SK-N-SH (cell line): Measurements from ENCODE around the gene PARD3B. TPM values are rescaled to one million over a fixed set of nuclear protein-coding genes. Genes with fewer than 3 reads are reported as not detected.

Source experiments
- CTCF ChIA-PET: fragments of 300-600, 350-600 bp; formaldehyde crosslinking; extraction: SDS; loops from one replicate; lab custom pipeline; 2021; lab: Yijun Ruan, JAX
- POLR2A ChIA-PET: fragments of 350-600 bp; sonication (Branson Sonifier 250); formaldehyde crosslinking; extraction: SDS; loops from one replicate; lab custom pipeline; 2020; ENCODE audit warnings: antibody characterized with exemption, inconsistent platforms; lab: Yijun Ruan, JAX
- DNase-seq: peaks from one replicate; pipeline ENCODE4 v3.0.0; 2012
- H2AFZ ChIP-seq: fragments of 200-600 bp; sonication (generic); 2 replicates; pipeline ENCODE4 v1.8.1; 2016; ENCODE audit warnings: antibody characterized with exemption, mild to moderate bottlenecking, low read depth
- H3F3A ChIP-seq: fragments of 200-600 bp; sonication (generic); replicated peaks from 2 replicates; pipeline ENCODE3; 2016; ENCODE audit warnings: antibody characterized with exemption, mild to moderate bottlenecking; ENCODE audit not compliant: insufficient read depth
- H3K27ac ChIP-seq, 2 experiments: fragments of 200-500 bp in 1 of 2; fragments of 200-600 bp in 1 of 2; sonication (Bioruptor generic) in 1 of 2; sonication (generic), shearing (Covaris generic) in 1 of 2; 2 replicates each; pipeline versions ENCODE4 v1.5.1 to v1.6.1; 2014 to 2016; ENCODE audit warnings: low read depth in 2 of 2, inconsistent platforms in 1 of 2, low read length in 1 of 2, mild to moderate bottlenecking in 1 of 2, mixed read lengths in 1 of 2
- H3K27me3 ChIP-seq: fragments of 200-600 bp; sonication (generic), shearing (Covaris generic); 2 replicates; pipeline ENCODE4 v1.6.1; 2016; ENCODE audit warnings: mixed run types; ENCODE audit not compliant: insufficient read depth
- H3K36me3 ChIP-seq, 2 experiments: fragments of 200-500 bp in 1 of 2; fragments of 200-600 bp in 1 of 2; sonication (Bioruptor generic) in 1 of 2; sonication (generic) in 1 of 2; replicated peaks in 1 of 2; 2 replicates each; pipeline versions ENCODE3 to v1.5.1; 2014 to 2016; ENCODE audit warnings: low read length in 1 of 2, mild to moderate bottlenecking in 1 of 2; ENCODE audit not compliant: insufficient read depth in 2 of 2, control insufficient read depth in 1 of 2
- H3K4me1 ChIP-seq, 2 experiments: fragments of 200-500 bp in 1 of 2; fragments of 200-600 bp in 1 of 2; sonication (Bioruptor generic) in 1 of 2; sonication (generic), shearing (Covaris generic) in 1 of 2; 2 replicates each; pipeline versions ENCODE4 v1.5.1 to v1.6.1; 2014 to 2016; ENCODE audit warnings: low read depth in 1 of 2, low read length in 1 of 2, mixed run types in 1 of 2; ENCODE audit not compliant: insufficient read depth in 2 of 2, control insufficient read depth in 1 of 2
- H3K4me2 ChIP-seq: fragments of 200-600 bp; sonication (generic), shearing (Covaris generic); 2 replicates; pipeline ENCODE4 v1.6.1; 2017; ENCODE audit warnings: mixed run types
- H3K4me3 ChIP-seq, 2 experiments: fragments of 200-500 bp in 1 of 2; fragments of 200-600 bp in 1 of 2; sonication (Bioruptor generic) in 1 of 2; sonication (generic), shearing (Covaris generic) in 1 of 2; 2 replicates each; pipeline versions ENCODE4 v1.5.1 to v1.8.1; 2014 to 2016; ENCODE audit warnings: low read depth in 2 of 2, inconsistent platforms in 1 of 2, low read length in 1 of 2, mild to moderate bottlenecking in 1 of 2, mixed read lengths in 1 of 2, moderate library complexity in 1 of 2
- H3K79me2 ChIP-seq: fragments of 200-600 bp; sonication (generic); 2 replicates; pipeline ENCODE4 v1.8.1; 2017; ENCODE audit warnings: mild to moderate bottlenecking; ENCODE audit not compliant: insufficient read depth
- H3K9ac ChIP-seq: fragments of 200-600 bp; sonication (generic); 2 replicates; pipeline ENCODE4 v1.6.1; 2017; ENCODE audit warnings: mixed run types
- H3K9me2 ChIP-seq: fragments of 200-600 bp; sonication (generic); 2 replicates; pipeline ENCODE4 v1.6.1; 2017; ENCODE audit warnings: mixed run types
- H3K9me3 ChIP-seq: fragments of 200-600 bp; sonication (generic); 2 replicates; pipeline ENCODE4 v1.6.1; 2017; ENCODE audit warnings: mixed run types, mild to moderate bottlenecking, moderate library complexity
- H4K20me1 ChIP-seq: fragments of 200-600 bp; sonication (generic); 2 replicates; pipeline ENCODE4 v1.6.1; 2017; ENCODE audit warnings: mild to moderate bottlenecking, mixed run types; ENCODE audit not compliant: insufficient read depth
- EZH2phosphoT487 ChIP-seq: fragments of 200-600 bp; sonication (generic); IDR thresholded peaks from 2 replicates; pipeline ENCODE4 v1.6.1; 2017; ENCODE audit warnings: low read depth, mixed run types, mild to moderate bottlenecking, antibody characterized with exemption, moderate library complexity, borderline replicate concordance
- GABPA ChIP-seq: IDR thresholded peaks from 2 replicates; pipeline ENCODE4 v1.4.0; 2012; ENCODE audit warnings: low read depth, mild to moderate bottlenecking
- GATA2 ChIP-seq: sonication (generic); formaldehyde crosslinking; IDR thresholded peaks from 2 replicates; pipeline ENCODE4 v1.5.0; 2020; ENCODE audit warnings: mild to moderate bottlenecking, missing genetic modification reagents
- IRF3 ChIP-seq: fragments of 150-350 bp; IDR thresholded peaks from 2 replicates; pipeline ENCODE4 v1.6.1; 2016; ENCODE audit warnings: mild to moderate bottlenecking, low read depth, low read length
- MEF2A ChIP-seq: IDR thresholded peaks from 2 replicates; pipeline ENCODE4 v1.4.0; 2012; ENCODE audit warnings: low read depth, borderline replicate concordance
- MXI1 ChIP-seq: IDR thresholded peaks from 2 replicates; pipeline ENCODE4 v1.6.1; 2012; ENCODE audit warnings: mild to moderate bottlenecking, low read depth, low read length, improper control_type of control experiment
- NFIC ChIP-seq: IDR thresholded peaks from 2 replicates; pipeline ENCODE4 v1.4.0; 2012; ENCODE audit warnings: borderline replicate concordance
- NRF1 ChIP-seq: IDR thresholded peaks from 2 replicates; pipeline ENCODE4 v1.6.1; 2012; ENCODE audit warnings: low read depth, mild to moderate bottlenecking, low read length
- RAD21 ChIP-seq: IDR thresholded peaks from 2 replicates; pipeline ENCODE4 v1.6.1; 2012; ENCODE audit warnings: mild to moderate bottlenecking, low read length
- RFX5 ChIP-seq: IDR thresholded peaks from 2 replicates; pipeline ENCODE4 v1.6.1; 2012; ENCODE audit warnings: mild to moderate bottlenecking, improper control_type of control experiment, low read length
- TCF12 ChIP-seq: IDR thresholded peaks from 2 replicates; pipeline ENCODE4 v1.4.0; 2012
- USF1 ChIP-seq: IDR thresholded peaks from 2 replicates; pipeline ENCODE4 v1.4.0; 2012; ENCODE audit warnings: low read depth, borderline replicate concordance
- ZBTB33 ChIP-seq: IDR thresholded peaks from 2 replicates; pipeline ENCODE4 v1.4.0; 2012; ENCODE audit warnings: low read depth, borderline replicate concordance
- WGBS: methylation state at CpG from one replicate; pipeline ENCODE4 v1.1.6; 2017; ENCODE audit warnings: low lambda C conversion rate; 5-methylcytosine and 5-hydroxymethylcytosine counted together
- polyA plus RNA-seq, 3 experiments: library from polyadenylated mRNA; depleted of rRNA; stranded (reverse); fragments of >200 nt; gene quantifications; 2 replicates each; pipeline ENCODE4 v1.2.3, GENCODE V29; 2012
- TF ChIP-seq, protein P1 (sequence below): IDR thresholded peaks from 2 replicates; pipeline ENCODE4 v1.4.0; 2012; ENCODE audit warnings: low read depth
- TF ChIP-seq, protein P2 (sequence below): IDR thresholded peaks from 2 replicates; pipeline ENCODE4 v1.6.1; 2012; ENCODE audit warnings: mild to moderate bottlenecking, low read depth, low read length, moderate library complexity
- TF ChIP-seq, protein P3 (sequence below): fragments of 200-600 bp; sonication (generic); IDR thresholded peaks from 2 replicates; pipeline ENCODE4 v1.6.1; 2017; ENCODE audit warnings: antibody characterized with exemption, mild to moderate bottlenecking, moderate library complexity
- TF ChIP-seq, protein P4 (sequence below): fragments of 150-350 bp; IDR thresholded peaks from 2 replicates; pipeline ENCODE4 v1.6.1; 2017; ENCODE audit warnings: antibody characterized with exemption, low read length, low read depth, borderline replicate concordance

Gene PARD3B
- polyA plus RNA-seq, 1 of the 3 experiments (the other 2 are of a cell fraction), result 0.87 TPM

DNA sequence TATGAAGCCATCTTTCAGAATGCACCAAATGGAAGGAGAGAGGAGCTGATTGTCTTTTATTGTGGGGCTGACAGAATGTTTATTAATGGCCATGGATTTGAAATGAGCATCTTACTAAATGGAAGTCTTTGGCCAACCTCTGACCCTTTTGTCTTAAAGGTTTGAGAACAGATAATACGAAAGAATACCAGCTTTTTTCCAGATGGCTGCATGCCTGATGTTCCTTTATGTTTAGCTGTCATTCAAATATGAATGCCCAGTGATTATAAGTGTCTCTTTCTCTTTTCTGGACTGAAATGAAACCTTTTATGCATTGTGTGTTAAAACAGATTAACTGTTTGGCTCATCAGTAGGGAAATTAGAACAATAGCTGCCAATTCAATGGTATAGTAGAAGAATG, 46.0 kb downstream of the PARD3B start:
- H3K79me2 ChIP-seq, result no peaks in the 10 kb centered on the region
- H3K27me3 ChIP-seq, result no peaks in the 10 kb centered on the region
- H3K9me2 ChIP-seq, result no peaks in the 10 kb centered on the region
- POLR2A ChIA-PET, result no interaction called here
- no peaks in the 10 kb centered on the region for H4K20me1 ChIP-seq
- no peaks in the 10 kb centered on the region for H3K36me3 ChIP-seq
- H2AFZ ChIP-seq, result no peak overlapping the region
- H3K4me2 ChIP-seq, result no peak overlapping the region
- H3K27ac ChIP-seq, result no peak overlapping the region
- H3K9me3 ChIP-seq, result no peaks in the 10 kb centered on the region
- no peaks in the 10 kb centered on the region; a peak in 1 of 4 replicates for H3K4me1 ChIP-seq
- H3F3A ChIP-seq, result no peaks in the 10 kb centered on the region
- H3K4me3 ChIP-seq, result no peak overlapping the region
- CTCF ChIA-PET, result interaction anchor here (0.7 kb wide), 1 partner anchor 101 kb away, joined by 3 read pairs; no protein-coding TSS in a partner anchor
- 39% methylated on average over 1 of the region's 1 CpG for WGBS
- no peak for TF ChIP-seq EZH2phosphoT487
- TF ChIP-seq GATA2 (CRISPR knock-in tag), result no peak
- TF ChIP-seq IRF3, result no peak
- TF ChIP-seq, protein P1, sequence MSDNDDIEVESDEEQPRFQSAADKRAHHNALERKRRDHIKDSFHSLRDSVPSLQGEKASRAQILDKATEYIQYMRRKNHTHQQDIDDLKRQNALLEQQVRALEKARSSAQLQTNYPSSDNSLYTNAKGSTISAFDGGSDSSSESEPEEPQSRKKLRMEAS, result no peak
- TF ChIP-seq, protein P2, sequence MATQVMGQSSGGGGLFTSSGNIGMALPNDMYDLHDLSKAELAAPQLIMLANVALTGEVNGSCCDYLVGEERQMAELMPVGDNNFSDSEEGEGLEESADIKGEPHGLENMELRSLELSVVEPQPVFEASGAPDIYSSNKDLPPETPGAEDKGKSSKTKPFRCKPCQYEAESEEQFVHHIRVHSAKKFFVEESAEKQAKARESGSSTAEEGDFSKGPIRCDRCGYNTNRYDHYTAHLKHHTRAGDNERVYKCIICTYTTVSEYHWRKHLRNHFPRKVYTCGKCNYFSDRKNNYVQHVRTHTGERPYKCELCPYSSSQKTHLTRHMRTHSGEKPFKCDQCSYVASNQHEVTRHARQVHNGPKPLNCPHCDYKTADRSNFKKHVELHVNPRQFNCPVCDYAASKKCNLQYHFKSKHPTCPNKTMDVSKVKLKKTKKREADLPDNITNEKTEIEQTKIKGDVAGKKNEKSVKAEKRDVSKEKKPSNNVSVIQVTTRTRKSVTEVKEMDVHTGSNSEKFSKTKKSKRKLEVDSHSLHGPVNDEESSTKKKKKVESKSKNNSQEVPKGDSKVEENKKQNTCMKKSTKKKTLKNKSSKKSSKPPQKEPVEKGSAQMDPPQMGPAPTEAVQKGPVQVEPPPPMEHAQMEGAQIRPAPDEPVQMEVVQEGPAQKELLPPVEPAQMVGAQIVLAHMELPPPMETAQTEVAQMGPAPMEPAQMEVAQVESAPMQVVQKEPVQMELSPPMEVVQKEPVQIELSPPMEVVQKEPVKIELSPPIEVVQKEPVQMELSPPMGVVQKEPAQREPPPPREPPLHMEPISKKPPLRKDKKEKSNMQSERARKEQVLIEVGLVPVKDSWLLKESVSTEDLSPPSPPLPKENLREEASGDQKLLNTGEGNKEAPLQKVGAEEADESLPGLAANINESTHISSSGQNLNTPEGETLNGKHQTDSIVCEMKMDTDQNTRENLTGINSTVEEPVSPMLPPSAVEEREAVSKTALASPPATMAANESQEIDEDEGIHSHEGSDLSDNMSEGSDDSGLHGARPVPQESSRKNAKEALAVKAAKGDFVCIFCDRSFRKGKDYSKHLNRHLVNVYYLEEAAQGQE, result no peak
- TF ChIP-seq, protein P3, sequence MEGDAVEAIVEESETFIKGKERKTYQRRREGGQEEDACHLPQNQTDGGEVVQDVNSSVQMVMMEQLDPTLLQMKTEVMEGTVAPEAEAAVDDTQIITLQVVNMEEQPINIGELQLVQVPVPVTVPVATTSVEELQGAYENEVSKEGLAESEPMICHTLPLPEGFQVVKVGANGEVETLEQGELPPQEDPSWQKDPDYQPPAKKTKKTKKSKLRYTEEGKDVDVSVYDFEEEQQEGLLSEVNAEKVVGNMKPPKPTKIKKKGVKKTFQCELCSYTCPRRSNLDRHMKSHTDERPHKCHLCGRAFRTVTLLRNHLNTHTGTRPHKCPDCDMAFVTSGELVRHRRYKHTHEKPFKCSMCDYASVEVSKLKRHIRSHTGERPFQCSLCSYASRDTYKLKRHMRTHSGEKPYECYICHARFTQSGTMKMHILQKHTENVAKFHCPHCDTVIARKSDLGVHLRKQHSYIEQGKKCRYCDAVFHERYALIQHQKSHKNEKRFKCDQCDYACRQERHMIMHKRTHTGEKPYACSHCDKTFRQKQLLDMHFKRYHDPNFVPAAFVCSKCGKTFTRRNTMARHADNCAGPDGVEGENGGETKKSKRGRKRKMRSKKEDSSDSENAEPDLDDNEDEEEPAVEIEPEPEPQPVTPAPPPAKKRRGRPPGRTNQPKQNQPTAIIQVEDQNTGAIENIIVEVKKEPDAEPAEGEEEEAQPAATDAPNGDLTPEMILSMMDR, result no peak
- TF ChIP-seq MEF2A, result no peak
- no peak for DNase-seq
- no peak overlapping the region for H3K9ac ChIP-seq

DNA sequence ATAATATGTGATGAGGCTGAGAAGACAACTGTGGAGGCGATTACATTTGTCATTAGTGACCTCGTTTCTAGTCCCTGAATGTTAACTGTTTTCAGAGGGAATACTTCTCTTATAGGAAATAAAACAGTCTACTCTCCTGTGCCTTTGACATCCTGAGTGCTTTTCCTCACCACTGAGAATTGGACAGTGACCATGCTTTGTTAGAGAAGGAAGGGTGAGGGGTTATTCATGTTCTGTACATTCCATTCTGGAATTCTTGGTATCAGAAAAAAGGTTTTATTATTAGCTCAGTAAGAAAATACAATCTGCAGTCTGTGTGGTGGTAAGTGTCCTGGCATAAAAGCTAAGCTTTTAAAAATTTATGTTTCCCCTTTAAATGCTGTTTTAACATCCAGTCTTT, 58.8 kb downstream of the PARD3B start:
- no peaks in the 10 kb centered on the region for H3F3A ChIP-seq
- H3K27me3 ChIP-seq, result no peaks in the 10 kb centered on the region
- no peak overlapping the region for H3K4me2 ChIP-seq
- DNase-seq, result no peak
- H4K20me1 ChIP-seq, result no peaks in the 10 kb centered on the region
- no peaks in the 10 kb centered on the region for H3K36me3 ChIP-seq
- ChIA-PET CTCF (no interaction called here), POLR2A (no interaction called here)
- H3K4me1 ChIP-seq, result no peaks in the 10 kb centered on the region
- H3K4me3 ChIP-seq, result no peak overlapping the region
- no peaks in the 10 kb centered on the region for H3K79me2 ChIP-seq
- WGBS, result 60% methylated on average over 2 of the region's 2 CpGs
- peak overlapping the region in 1 of 2 experiments; percentile 65; a peak in 1 of 4 replicates for H3K27ac ChIP-seq
- 0 out of 2 replicates have a peak, but pooled peaks cover 3% of the 10 kb centered on the region for H3K9me2 ChIP-seq
- no peak overlapping the region for H3K9ac ChIP-seq
- H3K9me3 ChIP-seq, result peaks cover 6% of the 10 kb centered on the region; the same call in 1 of the 2 replicates
- H2AFZ ChIP-seq, result no peak overlapping the region
- TF ChIP-seq GATA2 (CRISPR knock-in tag) (no peak), NFIC (no peak), USF1 (no peak), TCF12 (no peak), NRF1 (no peak), MEF2A (no peak), ZBTB33 (no peak), GABPA (no peak), RFX5 (no peak), MXI1 (no peak), RAD21 (no peak)
- TF ChIP-seq, protein P4, sequence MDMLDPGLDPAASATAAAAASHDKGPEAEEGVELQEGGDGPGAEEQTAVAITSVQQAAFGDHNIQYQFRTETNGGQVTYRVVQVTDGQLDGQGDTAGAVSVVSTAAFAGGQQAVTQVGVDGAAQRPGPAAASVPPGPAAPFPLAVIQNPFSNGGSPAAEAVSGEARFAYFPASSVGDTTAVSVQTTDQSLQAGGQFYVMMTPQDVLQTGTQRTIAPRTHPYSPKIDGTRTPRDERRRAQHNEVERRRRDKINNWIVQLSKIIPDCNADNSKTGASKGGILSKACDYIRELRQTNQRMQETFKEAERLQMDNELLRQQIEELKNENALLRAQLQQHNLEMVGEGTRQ, result no peak
